T1000 (cell line): ENCODE results near the gene SLC36A1.

Experiments used
- DNase-seq: peaks from one replicate; lab custom pipeline; 2025; ENCODE audit warnings: mixed read lengths; lab: John Stamatoyannopoulos, UW

The SLC36A1 gene

DNA sequence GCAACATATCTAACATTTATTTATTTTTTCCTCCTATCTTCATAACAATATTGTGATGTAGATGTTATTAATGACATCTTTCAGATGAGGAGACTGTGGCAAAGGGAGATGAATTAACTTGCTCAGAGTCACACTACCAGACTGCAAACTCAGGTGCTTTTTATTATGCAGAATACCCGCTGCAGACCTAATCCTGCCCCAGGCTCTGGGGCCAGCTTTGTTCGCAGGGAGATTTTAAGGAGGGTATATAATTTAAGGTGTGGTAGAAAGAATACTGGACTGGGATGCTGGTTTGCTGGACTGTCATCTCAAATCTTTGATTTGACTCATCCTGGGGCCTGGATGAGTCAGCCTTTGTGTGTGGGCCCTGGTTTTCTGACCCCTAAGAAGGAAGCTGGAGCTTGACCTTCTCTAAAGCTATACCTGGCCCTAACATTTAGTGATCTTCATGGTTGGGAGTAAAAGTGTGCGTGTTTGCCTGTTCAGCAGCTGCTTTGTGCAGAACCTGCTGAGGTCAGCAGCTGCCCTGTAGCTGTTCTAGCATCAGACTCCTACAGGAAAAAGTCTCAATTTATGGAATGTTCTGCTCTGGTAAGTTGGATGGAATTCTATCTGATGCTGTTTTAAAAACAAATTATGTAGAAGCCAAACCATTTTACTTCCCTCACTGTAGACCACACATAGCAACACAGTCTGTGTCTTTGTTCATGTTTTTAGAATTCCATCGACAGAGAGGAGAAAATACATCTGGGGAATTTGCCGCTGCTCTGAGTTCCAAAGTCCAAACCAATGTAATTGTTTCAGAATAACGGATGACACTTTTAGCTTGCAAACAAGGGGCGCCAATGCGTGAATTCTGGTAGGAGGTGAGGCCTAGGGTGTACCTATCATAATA lies 4.5 kb downstream of the SLC36A1 start:
- DNase-seq, result no peak

DNA sequence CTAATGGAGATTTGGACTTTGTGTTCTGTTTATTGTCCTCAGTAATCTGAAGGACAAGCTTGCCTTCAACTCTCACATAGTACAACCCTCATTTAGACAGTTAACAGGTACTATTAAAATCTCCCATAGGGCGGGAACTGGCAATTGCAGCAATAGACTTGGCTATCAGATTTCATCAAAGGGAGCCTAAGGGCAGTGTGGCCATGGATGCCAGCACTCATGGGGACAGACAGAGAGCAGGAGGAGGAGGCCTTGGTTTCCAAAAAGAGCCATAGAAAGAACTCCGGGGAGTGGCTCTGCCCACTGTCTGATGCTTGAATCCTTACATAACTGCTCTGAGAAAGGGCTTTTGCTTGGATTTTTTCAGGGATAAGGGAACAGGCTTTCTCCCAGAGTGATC lies 6.8 kb downstream of the SLC36A1 start:
- DNase-seq, result no peak

DNA sequence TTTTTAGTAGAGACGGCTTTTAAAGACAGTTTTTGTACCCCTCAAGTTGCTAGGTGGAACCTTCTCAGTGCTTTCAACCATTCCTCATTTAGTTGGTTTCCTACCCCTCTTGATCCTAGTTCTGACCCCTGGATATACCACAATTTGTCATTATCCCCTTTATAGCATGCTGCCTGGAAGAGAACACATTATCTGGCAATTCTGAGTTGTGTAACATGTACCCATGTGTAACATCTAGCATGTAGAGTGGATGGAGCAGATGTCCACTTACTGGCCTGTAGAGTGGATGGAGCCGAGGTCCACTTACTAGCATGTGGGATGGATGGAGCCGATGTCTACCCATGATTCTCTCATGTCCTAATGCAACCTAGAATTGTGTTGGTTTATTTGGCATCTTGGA lies 7.5 kb downstream of the SLC36A1 start:
- DNase-seq, result no peak

DNA sequence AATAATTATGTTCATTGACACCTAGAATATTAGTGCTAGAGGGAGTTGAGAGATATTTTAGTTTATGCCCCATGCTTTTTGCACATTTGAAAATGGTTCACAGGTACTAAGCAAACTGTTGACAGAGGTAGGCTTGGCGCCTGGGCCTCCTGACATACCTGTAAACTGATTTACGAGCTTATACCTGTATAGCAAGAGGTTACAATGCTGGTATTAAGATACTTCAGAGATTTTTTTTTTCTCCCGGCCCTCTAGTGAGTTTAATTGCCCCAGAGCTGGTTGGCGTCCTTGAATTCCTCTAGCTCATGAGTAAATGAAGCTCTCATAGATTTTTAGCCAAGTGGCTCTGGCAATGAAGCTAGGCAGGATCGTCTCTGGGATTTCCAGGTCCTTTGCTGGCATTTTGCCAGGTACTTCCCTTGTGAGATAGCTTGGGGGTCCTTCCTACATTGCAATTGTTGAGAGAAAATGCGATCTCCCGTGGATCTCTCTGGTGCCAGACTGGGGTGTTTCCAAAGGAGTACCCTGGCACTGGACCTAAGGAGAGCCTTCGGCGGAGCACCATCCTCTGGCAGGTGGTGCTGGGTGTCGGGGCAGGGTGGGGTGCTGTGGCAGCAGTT lies 9.0 kb downstream of the SLC36A1 start:
- DNase-seq, result no peak

DNA sequence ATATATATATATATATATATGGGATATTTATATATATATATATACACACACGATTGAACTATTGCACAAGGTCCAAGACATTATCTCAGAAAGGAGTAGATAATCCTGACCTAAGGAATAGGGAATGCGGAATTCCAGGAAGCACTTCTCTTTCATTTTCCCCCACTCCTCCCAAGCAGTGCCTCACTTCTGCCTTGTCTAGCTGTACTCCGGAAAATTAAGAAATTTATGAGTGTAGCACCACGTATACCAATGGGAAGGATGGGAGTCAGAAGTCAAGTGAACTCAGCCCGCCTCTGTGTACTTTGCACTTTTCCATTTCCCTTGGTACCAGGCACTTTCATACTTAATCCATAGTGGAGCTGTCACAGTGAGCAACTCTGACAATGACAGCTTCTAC lies 10.9 kb downstream of the SLC36A1 start:
- DNase-seq, result no peak

DNA sequence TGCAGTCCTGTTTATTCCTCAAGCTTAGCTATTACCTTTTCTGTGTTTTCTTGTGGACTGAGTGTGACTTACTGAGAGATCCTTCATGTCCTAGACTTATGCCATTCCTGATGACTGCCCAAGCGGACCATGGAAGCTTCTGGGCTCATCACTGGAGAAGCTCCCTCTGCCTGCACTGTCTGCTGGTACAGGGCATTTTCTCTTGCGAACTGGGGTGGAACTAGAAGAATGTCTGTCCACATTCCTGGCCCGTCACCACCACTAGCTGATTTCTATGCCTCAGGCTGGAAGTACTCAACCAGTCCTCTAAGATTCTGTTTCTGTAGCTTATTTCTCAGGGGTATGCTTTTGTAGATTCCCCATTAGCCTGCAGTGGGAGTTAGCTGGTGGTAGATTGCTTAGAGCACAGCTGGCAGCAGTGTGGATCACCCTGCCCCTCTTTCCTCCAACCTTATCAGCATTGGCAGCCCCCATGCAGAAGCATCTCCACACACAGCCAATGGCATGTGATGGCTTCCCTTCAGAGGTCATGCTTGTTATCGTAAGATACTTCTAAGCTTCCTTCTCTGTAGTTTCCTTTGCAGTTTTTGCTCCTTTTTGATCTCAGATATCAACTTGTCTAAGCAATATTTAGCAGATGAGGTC lies 12.4 kb downstream of the SLC36A1 start:
- DNase-seq, result no peak

DNA sequence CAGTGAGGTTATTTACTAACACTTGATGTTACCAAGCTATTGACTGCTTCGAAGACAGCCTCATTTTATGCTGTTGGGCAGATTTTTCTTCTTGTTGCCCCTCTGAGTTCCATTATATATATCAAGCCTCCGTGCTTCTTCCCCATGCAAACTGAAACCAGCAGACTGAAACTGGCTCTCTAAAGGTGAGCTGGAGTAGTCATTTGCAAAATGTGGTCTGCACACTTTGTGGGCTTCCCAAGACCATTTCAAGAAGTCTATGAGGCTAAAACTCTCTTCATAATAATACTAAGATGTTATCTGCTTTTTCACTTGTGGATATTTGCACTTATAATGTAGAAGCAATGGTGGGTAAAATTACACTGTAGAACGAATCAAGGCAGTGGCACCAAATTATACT lies 13.9 kb downstream of the SLC36A1 start:
- no peak for DNase-seq

DNA sequence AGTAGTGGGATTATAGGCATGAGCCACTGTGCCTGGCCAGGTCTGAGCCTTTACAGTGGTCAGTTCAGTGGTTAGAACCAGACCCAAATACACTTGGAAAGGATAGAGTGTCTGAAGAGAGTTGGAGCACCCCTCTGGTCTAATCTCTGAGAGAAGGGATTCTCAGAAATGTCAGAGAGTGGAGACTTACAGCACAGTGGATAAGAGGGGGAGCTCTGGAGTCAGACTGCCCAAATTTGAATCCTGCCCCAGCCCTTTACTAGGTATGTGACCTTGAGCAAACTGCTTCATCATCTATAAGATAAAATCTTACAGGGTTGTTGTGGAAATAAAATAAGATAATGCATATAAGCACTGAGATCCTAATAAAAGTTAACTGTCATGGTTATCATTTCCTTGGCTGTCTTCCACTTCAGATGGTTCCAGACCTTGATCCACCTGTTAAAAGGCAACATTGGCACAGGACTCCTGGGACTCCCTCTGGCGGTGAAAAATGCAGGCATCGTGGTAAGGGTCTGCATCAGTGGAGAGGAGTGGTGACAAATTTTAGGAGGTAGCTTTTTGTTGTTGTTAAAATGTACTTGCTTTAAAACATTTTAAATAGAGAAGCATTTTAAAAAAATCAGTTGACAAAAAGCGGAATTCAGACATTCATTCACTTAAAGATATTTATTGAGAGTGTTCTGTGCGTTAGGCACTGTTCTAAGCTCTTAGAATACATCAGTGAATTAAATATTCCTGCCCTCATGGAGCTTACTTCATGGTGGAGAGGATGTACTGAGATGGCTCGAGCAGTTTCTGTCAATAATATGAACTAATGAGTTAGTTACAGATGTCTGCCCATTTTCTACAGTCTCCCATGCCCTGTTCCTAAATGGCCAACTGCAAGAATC lies 16.0 kb downstream of the SLC36A1 start:
- no peak for DNase-seq

DNA sequence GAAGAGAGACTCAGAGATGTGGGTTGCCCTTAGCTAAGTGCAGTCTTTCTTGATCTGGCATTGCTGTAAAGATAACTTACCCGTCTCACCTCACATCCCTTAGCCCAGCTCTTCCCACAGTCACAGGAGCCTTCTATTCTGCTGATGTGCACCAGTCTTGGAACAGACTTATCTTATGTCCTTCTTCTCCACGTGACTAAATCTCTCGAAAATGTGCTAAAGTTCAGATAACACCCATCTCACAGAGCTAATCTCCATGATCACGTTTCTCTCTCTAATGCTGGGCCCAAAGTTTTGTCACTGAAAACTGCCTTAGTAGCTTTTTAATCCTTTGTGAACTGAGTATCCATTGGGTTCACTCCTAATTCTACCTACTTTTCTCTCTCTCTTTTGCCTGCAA lies 16.7 kb downstream of the SLC36A1 start:
- no peak for DNase-seq

DNA sequence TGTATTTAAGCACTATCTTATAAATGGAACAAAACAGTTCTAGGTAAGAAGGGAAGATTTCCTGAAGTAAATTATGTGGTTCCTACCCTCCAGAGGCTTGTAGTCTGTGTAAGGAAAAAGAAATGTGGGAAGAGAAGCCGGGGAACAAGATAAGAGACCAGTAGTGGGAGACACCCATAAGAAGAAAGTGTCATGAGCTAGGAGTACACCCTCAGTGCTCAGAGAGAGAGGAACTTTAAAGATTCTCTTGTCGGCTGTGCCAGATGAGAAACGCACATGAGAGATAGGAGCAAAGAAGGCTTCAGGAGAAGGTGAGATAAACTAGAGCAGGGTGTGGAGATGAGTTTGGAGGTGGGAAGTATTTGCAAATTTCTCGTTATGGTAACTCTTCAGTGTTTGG lies 18.1 kb downstream of the SLC36A1 start:
- no peak for DNase-seq

DNA sequence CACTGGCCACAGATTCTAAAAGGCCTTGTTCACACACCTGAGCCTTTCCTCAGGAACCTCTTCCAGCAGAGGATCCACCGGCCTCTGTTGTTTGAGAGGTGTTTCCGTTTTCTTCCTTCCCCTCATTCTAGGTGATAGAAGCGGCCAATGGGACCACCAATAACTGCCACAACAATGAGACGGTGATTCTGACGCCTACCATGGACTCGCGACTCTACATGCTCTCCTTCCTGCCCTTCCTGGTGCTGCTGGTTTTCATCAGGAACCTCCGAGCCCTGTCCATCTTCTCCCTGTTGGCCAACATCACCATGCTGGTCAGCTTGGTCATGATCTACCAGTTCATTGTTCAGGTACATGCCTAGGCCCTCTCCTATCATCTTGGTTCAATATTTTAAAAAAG lies 20.2 kb downstream of the SLC36A1 start:
- DNase-seq, result no peak

DNA sequence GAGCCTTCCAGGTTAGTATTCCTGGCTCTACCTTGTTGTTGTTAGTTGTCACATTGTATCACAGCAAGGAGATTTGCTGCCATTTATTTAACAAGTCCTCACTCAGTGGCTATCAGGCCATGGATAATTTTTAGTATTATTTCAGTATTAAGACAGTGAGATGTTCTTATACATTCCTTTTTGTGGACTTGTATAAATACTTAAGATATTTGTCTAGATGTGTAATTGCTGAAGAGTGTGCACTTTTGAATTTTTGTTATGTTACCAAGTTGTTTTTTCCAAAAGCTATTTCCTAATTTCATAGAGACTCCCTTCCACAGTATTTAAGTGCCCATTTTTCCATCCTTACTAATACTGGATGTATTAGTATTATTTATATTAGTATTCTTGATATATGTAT lies 22.0 kb downstream of the SLC36A1 start:
- DNase-seq, result no peak

DNA sequence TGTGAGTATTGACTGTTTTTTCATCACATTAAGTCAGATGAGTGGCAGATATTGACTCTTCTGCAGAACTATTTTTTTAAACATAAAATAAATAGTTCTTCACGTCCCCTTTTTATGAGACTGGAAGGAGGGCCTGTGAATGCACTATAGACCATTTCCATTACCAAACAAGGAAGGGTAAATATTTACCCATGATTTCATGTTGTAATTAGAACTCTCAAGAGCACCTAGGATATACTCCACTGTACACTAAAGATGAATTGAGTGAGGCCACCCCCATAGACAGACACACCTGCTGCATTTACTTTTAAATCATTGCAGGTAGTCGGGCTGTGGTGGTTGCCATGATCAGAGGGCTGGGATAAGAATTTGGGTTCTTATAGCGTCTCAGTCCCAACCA lies 22.6 kb downstream of the SLC36A1 start:
- no peak for DNase-seq

DNA sequence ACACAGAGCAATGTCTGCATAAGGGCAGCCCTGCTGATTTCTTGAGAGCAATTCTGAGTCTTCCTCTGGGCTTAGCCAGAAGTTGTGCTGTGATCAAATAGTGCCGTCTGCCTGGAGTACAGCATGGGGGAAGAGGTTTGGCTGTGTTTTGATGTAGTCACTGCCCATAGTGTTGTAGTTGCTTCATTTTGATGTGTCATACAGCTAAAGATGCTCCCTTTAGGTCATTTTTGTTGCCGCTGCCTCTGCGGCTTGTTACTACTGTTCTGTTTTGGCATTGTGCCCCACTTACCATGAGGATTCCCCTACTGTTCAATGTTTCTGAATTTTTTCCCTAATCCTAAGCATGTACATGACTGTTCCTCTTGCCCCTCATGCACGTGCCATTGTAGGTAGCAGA lies 23.0 kb downstream of the SLC36A1 start:
- DNase-seq, result no peak

DNA sequence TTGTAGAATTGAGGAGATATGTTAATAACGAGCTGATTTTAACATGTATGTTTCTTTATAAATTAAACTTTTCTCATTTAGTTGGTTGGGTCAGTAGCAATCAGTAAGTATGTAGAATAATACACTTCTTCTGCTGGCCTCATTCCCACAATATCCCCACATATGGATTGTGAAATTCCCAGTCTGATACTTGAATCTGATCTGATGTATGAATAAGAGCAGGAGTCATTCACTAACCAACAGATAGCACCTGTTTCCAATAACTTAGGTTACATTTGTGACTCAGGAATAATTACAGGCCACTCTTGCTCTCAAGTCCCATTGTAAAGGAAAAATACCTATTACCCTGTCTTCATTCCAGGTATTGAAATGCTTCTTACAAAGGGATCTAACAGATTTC lies 23.9 kb downstream of the SLC36A1 start:
- no peak for DNase-seq

DNA sequence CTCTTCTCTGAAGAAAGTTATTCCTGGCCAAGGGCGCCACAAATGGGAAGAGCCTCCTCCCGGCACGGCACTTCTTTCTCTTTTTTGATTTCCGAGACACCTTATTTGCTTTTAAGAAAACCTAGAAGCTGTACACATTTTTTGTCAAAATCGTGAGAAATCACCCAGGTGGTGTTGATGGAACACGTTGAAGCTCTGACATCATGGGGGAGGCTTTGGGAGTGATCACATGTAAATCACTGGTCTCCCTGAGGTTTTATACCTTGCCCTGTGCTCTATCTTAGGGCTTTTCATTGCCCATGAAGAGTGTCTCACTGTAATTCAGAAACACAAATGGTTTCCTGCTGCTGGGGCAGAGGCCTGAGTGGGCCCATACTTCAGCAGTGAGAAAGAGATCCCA lies 27.4 kb downstream of the SLC36A1 start:
- DNase-seq, result no peak

DNA sequence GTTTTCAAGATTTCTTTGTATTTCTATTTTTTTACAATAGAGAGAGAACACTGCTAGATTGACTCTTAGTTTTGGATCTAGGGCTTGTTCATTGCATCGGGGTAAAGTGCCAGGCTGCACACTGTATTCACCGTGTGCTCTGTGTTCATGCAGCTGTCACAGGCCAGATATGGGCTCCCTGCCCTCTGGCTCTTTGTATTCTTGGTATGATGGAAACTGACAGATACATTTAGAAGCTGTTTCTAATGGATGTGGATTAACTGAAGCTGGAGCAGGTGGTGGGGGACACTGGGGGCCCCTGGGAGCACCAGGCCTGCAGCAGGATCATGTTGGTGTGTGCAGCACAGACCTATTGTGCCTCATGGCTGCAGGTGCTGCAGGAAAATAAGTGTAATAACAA lies 28.0 kb downstream of the SLC36A1 start:
- no peak for DNase-seq

DNA sequence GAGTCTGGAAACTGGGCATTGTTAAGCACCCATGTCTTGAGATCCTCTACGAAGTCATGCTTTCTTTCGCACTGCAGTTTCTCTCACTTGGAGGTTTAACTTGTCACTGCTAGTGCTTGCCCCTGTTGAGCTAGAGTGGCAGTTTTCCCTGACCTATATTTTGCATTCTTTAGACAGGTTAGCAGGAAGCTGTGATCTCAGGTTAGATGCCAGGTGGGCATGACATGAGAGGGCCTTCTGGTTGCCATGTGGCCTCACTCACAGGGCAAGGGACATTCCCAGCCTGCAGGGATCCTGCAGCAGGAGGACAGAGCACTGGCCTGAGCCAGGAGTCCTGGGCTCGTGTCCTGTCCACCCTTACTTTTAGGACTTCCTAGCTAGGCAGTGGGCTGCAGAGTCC lies 28.6 kb downstream of the SLC36A1 start:
- DNase-seq, result no peak

DNA sequence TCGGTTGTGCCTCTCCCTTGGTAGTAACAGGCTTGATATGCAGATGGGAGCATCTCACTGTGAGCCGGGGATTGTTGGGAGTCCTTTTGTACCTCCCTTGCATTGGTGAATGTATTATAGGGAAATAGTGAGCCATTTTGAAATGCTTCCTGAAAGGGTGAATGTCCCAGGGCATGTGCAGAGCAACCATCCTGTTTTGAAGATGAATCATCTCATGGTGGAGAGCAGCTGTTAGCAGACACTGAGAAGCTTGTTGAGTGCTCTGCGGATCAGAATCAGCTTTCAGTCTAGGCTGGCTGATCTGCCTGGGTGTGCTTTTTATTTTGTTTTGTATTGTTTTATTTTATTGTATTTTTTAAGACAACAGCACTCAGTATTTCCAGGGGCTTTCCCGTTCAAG lies 29.7 kb downstream of the SLC36A1 start:
- DNase-seq, result no peak

DNA sequence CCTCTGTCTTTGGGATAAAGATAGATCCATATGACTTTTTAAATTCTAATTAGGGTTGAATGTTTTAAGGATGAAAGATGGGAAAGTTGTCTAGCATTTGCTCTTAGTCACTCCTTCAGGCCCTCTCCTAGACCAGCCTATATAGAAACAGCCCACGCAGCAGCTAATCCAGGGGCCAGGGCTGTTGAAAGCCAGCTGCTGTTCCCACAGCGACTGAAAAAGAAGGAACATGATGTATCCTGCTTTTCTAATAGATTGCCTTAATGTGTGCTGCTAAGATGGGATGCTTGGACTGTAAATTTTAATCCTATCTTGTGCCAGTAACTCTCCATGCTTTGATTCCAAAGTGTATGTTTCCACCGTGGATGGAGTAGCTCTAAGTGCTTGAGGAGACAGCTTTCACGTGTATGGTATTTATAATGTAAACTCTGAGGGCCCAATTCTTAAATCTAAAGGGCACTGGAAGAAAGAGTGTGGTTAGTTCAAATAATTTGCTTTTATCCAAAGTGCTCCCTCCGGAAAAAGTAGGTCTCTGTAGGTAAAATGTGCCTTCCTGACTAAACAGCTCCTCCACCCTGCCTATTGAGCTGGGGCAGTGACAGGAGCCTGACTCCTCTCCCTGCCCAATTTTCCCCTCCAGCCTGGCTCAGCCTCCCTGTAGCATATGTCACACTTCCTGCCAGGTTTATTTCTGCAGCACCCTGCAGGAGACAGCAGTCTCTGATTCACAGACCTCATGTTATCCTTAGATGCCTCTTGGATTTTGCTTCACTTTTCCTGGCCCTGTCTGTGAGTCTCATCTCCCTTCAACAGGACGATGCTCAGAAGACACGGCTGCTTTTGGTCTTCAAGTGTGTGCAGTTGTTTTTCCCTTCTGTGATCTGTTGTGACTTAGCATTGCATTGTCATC lies 33.2 kb downstream of the SLC36A1 start:
- DNase-seq, result no peak

DNA sequence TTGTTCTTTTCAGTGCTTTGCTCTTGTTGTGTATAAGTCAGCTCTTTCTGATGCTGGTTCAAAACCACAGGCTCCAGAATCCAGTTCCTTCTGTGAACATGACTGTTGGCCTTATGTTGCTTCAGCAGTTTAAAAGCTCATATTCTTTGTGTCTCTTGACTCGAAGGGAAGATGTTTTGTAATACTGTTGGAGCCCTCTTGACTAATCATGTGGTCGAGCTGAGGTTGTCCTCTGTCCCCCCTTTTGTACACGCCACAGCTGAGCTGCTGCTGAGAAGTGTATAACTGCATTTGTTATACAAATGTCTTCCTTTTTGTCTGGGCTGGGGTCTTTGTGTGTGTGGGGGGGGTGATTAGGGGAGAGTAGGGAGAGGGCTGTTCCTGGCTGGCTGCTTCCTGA lies 35.8 kb downstream of the SLC36A1 start:
- DNase-seq, result no peak
